Activated CD4-positive, alpha-beta T cell treated with anti-CD3 and anti-CD28 coated beads for 24 hours (primary cell): ENCODE results near the gene FCRL6.

Source experiments
- DNase-seq, 2 donors: peaks; one replicate each; pipeline ENCODE4 v3.0.0-alpha.2; 2020; ENCODE audit warnings: low read depth in 2 of 2

Gene FCRL6

GRCh38 chr1:159799446-159799985 lies 2.6 kb upstream of the FCRL6 start:
- no peak for DNase-seq

- DNase-seq: no peak
These were observed 1.8 kb upstream of the FCRL6 start for GRCh38 chr1:159800177-159800930.

- no peak for DNase-seq
These were observed 2.0 kb downstream of the FCRL6 start for GRCh38 chr1:159803956-159804689.

GRCh38 chr1:159804924-159805323 lies 2.8 kb downstream of the FCRL6 start:
- DNase-seq: no peak

GRCh38 chr1:159815926-159816325 lies 13.8 kb downstream of the FCRL6 start:
- no peak for DNase-seq

GRCh38 chr1:159817276-159818041 lies 15.3 kb downstream of the FCRL6 start:
- DNase-seq: no peak

- peak in 1 of 2 donors; percentile 8 for DNase-seq
These were observed 19.2 kb downstream of the FCRL6 start for GRCh38 chr1:159821171-159821867.

- DNase-seq: no peak
These were observed 21.2 kb downstream of the FCRL6 start for GRCh38 chr1:159823406-159823805.

- DNase-seq: no peak
These were observed 23.4 kb downstream of the FCRL6 start for GRCh38 chr1:159825564-159825963.

- peak in 1 of 2 donors; percentile 30 for DNase-seq
These were observed 24.4 kb downstream of the FCRL6 start, which contains the start of gene SLAMF8 for GRCh38 chr1:159826441-159827101. TSS of gene SLAMF8 (plus strand) at chr1:159826873. CDS start at chr1:159826899, 26 bp downstream.

GRCh38 chr1:159827102-159827490 lies 24.9 kb downstream of the FCRL6 start:
- DNase-seq: no peak

- DNase-seq: no peak
These were observed 25.4 kb downstream of the FCRL6 start for GRCh38 chr1:159827549-159827948.

- DNase-seq: no peak
These were observed 26.0 kb downstream of the FCRL6 start for GRCh38 chr1:159828176-159828575.

GRCh38 chr1:159828581-159829272 lies 26.6 kb downstream of the FCRL6 start:
- DNase-seq: no peak

GRCh38 chr1:159829273-159829634 lies 27.1 kb downstream of the FCRL6 start:
- DNase-seq: no peak

- no peak for DNase-seq
These were observed 27.8 kb downstream of the FCRL6 start for GRCh38 chr1:159829822-159830465.

- no peak for DNase-seq
These were observed 28.6 kb downstream of the FCRL6 start for GRCh38 chr1:159830722-159831121.

GRCh38 chr1:159831412-159832141 lies 29.4 kb downstream of the FCRL6 start:
- DNase-seq: no peak

GRCh38 chr1:159832309-159832708 lies 30.1 kb downstream of the FCRL6 start:
- DNase-seq: no peak
